Measurements from ENCODE around the gene GRID1. TPM values are rescaled to one million over a fixed set of nuclear protein-coding genes. Genes with fewer than 3 reads are reported as not detected.
A peak's percentile ranks its signal among the peaks of the same experiment; 100 is the strongest.

The GRID1 gene
- total RNA-seq, 1 experiment from 2014 or later, result not detected

GRCh38 chr10:86262688-86263181 is 103.9 kb downstream of the GRID1 start:
- Histone ChIP-seq H3K27ac (no peak overlapping the region), H3K27me3 (ENCODE audit: insufficient read depth, low read depth) (peaks cover 6% of the 10 kb centered on the region; the same call in 1 of the 2 replicates), H3K4me2 (no peak overlapping the region), H3F3A (ENCODE audit: insufficient read depth, low read depth) (no peaks in the 10 kb centered on the region), H3K9me3 (ENCODE audit: insufficient read depth, low read depth) (no peaks in the 10 kb centered on the region), H3K4me1 (replicated peaks; ENCODE audit: insufficient read depth) (no peaks in the 10 kb centered on the region), H4K20me1 (ENCODE audit: insufficient read depth) (no peaks in the 10 kb centered on the region), H3K4me3 (no peak overlapping the region), H2AFZ (no peak overlapping the region), H3K79me2 (ENCODE audit: low read depth) (no peaks in the 10 kb centered on the region), H3K9me2 (ENCODE audit: insufficient read depth) (no peaks in the 10 kb centered on the region), H3K36me3 (ENCODE audit: low read depth) (no peaks in the 10 kb centered on the region)
- no peak for TF ChIP-seq EZH2 (IDR thresholded peaks at IDR 0.05; ENCODE audit: low read depth)
- TF ChIP-seq CTCF (conservative IDR thresholded peaks at IDR 0.05), result no peak
- no TSS peak for BruUV-seq (replicated peaks)
- ChIA-PET CTCF (no interaction called here), POLR2A (ENCODE audit: unreplicated experiment) (no interaction called here)
- intact Hi-C loops (cut with micrococcal nuclease; ENCODE audit: unreplicated experiment), result loop anchor here (1.0 to 5.0 kb wide), 2 partner anchors 100 to 115 kb away; no protein-coding TSS in a partner anchor
- no peak for DNase-seq

GRCh38 chr10:86261941-86262687 is 104.5 kb downstream of the GRID1 start:
- intact Hi-C loops (cut with micrococcal nuclease; ENCODE audit: unreplicated experiment), result loop anchor here (1.0 to 5.0 kb wide), 2 partner anchors 100 to 115 kb away; no protein-coding TSS in a partner anchor

GRCh38 chr10:86261470-86261869 is 105.1 kb downstream of the GRID1 start:
- Histone ChIP-seq H3K9me2 (ENCODE audit: insufficient read depth) (no peaks in the 10 kb centered on the region), H3K79me2 (ENCODE audit: low read depth) (no peaks in the 10 kb centered on the region), H4K20me1 (ENCODE audit: insufficient read depth) (no peaks in the 10 kb centered on the region), H3K36me3 (ENCODE audit: low read depth) (no peaks in the 10 kb centered on the region), H3K27me3 (ENCODE audit: insufficient read depth, low read depth) (no peaks in the 10 kb centered on the region), H3K4me2 (peak overlapping the region; percentile 44), H3K27ac (no peak overlapping the region), H2AFZ (no peak overlapping the region), H3F3A (ENCODE audit: insufficient read depth, low read depth) (no peaks in the 10 kb centered on the region), H3K9me3 (ENCODE audit: insufficient read depth, low read depth) (no peaks in the 10 kb centered on the region), H3K4me1 (replicated peaks; ENCODE audit: insufficient read depth) (no peaks in the 10 kb centered on the region), H3K4me3 (no peak overlapping the region)
- POLR2A ChIA-PET (ENCODE audit: unreplicated experiment), result no interaction called here
- no peak for DNase-seq
- no TSS peak for BruUV-seq (replicated peaks)
- CTCF ChIA-PET, result no interaction called here
- TF ChIP-seq EZH2 (IDR thresholded peaks at IDR 0.05; ENCODE audit: low read depth) (no peak), CTCF (conservative IDR thresholded peaks at IDR 0.05) (no peak)
- intact Hi-C loops (cut with micrococcal nuclease; ENCODE audit: unreplicated experiment), result loop anchor here (5.0 kb wide), 1 partner anchor 101 kb away; no protein-coding TSS in a partner anchor

More at GRCh38 chr10:86261941-86262687, 104.5 kb downstream of the GRID1 start:
- no peak overlapping the region for H3K4me3 ChIP-seq
- no peaks in the 10 kb centered on the region for H3K79me2 ChIP-seq (ENCODE audit: low read depth)
- TF ChIP-seq CTCF (conservative IDR thresholded peaks at IDR 0.05) (peak; percentile 38; the same call in 1 of the 2 replicates), EZH2 (IDR thresholded peaks at IDR 0.05; ENCODE audit: low read depth) (no peak)
- DNase-seq, result peak in 1 of 2 experiments; percentile 32
- no peak overlapping the region for H3K27ac ChIP-seq
- no peak overlapping the region for H2AFZ ChIP-seq
- CTCF ChIA-PET, result no interaction called here
- H3K9me3 ChIP-seq (ENCODE audit: insufficient read depth, low read depth), result no peaks in the 10 kb centered on the region
- BruUV-seq (replicated peaks), result no TSS peak
- POLR2A ChIA-PET (ENCODE audit: unreplicated experiment), result no interaction called here
- no peaks in the 10 kb centered on the region for H3F3A ChIP-seq (ENCODE audit: insufficient read depth, low read depth)
- H4K20me1 ChIP-seq (ENCODE audit: insufficient read depth), result no peaks in the 10 kb centered on the region
- H3K9me2 ChIP-seq (ENCODE audit: insufficient read depth), result no peaks in the 10 kb centered on the region
- H3K4me1 ChIP-seq (replicated peaks; ENCODE audit: insufficient read depth), result no peaks in the 10 kb centered on the region
- H3K36me3 ChIP-seq (ENCODE audit: low read depth), result no peaks in the 10 kb centered on the region
- peaks cover 2% of the 10 kb centered on the region; the same call in 1 of the 2 replicates for H3K27me3 ChIP-seq (ENCODE audit: insufficient read depth, low read depth)
- H3K4me2 ChIP-seq, result peak overlapping the region; percentile 44
